ENCODE measurements around the gene CAVIN4.
A peak's percentile ranks its signal among the peaks of the same experiment; 100 is the strongest.

Gene CAVIN4

DNA sequence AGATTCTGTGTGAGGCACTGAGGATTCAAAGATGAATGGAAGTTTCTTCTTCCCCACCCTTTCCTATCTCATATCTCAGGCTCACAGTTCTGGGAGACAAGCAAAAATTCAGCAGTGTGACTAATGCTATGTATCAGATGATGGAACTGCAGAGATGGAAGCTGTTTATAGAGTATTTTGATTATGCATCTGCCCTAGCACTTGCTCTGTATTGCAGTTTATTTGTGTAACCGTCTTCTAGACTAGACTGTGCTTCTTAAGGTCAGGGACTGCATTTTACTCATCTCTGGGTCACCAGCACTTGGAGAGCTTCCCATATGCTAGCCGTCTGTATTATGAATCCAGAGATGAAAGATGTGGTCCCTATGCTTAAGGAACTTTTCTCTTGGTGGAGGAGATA lies 12.6 kb downstream of the CAVIN4 start:
- DNase-seq (ENCODE audit: low read depth) = no peak

DNA sequence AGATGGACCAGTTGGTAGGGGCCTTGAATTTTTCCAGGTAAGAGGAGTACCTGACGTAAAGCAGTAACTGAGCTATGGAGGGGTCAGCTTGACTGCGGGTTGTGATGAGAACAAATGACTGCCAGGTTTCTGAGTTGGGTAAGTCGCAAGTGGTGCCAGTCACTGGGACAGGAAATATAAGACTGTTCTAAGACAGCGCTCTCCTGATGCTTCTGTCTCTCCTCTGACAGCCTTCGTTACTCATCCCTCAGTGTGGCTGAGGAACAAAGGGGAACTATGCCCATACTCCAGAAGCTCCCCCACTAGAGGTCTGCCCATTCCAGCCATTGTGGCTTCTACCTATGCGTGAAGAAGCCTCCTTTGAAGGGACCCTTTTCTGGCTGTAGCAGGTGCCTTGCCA lies 13.3 kb downstream of the CAVIN4 start:
- DNase-seq (ENCODE audit: low read depth) = no peak

GRCh38 chr9:100591639-100592412 lies 13.9 kb downstream of the CAVIN4 start:
- no peak for DNase-seq (ENCODE audit: low read depth)

GRCh38 chr9:100595391-100596199 lies 17.7 kb downstream of the CAVIN4 start:
- peak; percentile 6 for DNase-seq (ENCODE audit: low read depth)

DNA sequence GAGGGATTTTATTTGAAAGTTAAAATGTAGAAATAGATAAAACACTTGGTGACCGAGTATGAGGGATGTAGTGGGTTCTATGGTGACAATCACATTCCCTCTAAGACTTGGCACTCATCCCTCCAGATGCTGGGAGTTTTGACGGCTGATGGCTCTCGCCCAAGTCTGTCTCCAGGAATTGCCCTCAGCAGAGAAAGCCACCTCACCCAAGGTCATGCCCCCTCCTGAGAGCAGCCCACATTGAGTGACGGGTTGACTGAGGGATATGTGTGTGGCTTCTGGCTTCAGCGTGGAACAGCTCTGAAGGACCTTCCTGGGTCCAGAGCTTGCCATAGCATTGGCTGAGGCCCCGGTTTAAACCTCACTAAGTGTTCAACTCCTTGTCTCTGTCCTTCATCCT lies 19.4 kb downstream of the CAVIN4 start:
- DNase-seq (ENCODE audit: low read depth) = no peak

- DNase-seq (ENCODE audit: low read depth) = peak; percentile 71
Measured at GRCh38 chr9:100598641-100599145, 20.8 kb downstream of the CAVIN4 start.

GRCh38 chr9:100600521-100601079 lies 22.7 kb downstream of the CAVIN4 start:
- no peak for DNase-seq (ENCODE audit: low read depth)

DNA sequence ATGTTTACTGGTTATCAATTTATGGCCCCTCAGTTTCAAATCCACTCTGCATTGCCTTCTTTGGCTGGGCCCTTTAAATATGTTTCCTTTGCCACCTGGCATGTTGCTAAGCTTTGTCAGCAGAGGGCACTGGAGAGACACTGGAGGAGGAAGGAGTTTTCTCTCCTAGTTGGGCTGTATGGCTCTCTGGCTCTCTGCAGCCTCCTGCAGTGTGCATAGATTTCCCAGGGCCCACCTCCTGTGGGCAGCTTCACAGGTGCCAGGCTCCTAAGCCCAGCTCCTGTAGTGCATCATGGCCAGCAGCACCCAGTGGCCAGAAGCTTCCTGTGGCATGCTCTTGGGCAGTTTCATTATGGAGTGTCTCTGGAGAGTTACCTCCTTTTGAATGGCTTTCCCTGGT lies 23.3 kb downstream of the CAVIN4 start:
- DNase-seq (ENCODE audit: low read depth) = no peak

- no peak for DNase-seq (ENCODE audit: low read depth)
Measured at GRCh38 chr9:100602342-100602801, 24.5 kb downstream of the CAVIN4 start.

DNA sequence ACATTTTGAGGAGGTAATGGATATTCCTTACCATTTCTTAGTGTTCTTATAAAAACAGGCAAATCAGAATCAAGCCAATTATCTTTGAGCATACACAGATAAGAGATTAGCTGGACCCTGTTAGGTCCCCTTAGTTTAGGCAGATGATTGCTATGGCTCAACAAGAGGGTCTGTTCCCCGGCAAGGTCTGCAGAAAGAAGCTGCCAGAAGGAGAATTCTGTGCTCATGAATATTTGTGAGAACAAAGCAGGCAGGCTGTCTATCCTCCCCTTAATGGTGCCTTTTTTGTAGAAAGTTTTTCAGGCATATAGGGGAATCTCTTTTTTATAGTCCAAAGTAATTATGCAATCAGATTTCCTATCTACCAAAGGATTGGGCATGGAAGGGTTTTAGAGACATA lies 27.5 kb downstream of the CAVIN4 start:
- no peak for DNase-seq (ENCODE audit: low read depth)

DNA sequence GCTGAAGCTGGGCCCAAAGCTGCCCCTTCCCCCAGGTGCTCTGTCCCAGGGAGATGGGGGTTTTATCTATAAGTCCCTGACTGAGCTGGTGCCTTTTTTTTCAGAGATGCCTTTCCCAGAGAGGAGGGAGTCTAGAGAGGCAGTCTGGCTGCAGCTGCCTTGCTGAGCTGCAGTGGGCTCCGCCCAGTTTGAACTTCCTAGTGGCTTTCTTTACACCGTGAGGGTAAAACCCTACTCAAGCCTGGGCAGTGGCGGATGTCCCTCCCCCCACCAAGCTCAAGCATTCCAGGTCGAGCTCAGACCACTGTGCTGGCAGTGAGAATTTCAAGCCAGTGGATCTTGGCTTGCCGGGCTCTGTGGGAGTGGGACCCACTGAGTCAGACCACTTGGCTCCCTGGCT lies 41.3 kb downstream of the CAVIN4 start:
- no peak for DNase-seq (ENCODE audit: low read depth)

- DNase-seq (ENCODE audit: low read depth) = no peak
Measured at GRCh38 chr9:100619665-100620064, 41.8 kb downstream of the CAVIN4 start.

- DNase-seq (ENCODE audit: low read depth) = no peak
Measured at GRCh38 chr9:100623969-100624368, 46.1 kb downstream of the CAVIN4 start.

DNA sequence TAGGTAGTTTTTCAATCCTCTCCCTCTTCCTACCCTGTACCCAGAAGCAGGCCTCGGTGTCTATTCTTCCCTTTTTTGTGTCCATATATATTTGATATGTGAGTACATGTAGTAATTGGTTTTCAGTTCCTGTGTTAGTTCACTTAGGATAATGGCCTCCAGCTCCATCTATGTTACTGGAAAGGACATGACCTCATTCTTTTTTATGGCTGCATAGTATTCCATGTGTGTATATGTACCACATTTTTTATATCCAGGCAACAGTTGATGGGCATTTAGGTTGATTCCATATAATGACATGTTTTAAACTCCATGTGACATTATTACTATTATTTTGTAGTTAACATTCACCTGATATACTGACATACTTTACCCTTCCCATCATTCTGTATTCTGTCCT lies 49.1 kb downstream of the CAVIN4 start:
- DNase-seq (ENCODE audit: low read depth) = no peak

- DNase-seq (ENCODE audit: low read depth) = no peak
Measured at GRCh38 chr9:100637787-100638186, 59.9 kb downstream of the CAVIN4 start.
